Cardiac fibroblast (primary cell): Measurements from ENCODE around the gene NT5M.

Experiments
- DNase-seq, 2 donors: peaks; one replicate each; pipeline versions ENCODE4 v3.0.0 to v3.0.0-alpha.2; 2010; ENCODE audit warnings: low read depth in 2 of 2
- H3K4me3 ChIP-seq, 2 donors: replicated peaks in 1 of 2; 1 replicate in 1 of 2; 2 replicates in 1 of 2; pipeline ENCODE4 v1.5.1; 2011; ENCODE audit warnings: low read depth in 2 of 2, low read length in 2 of 2, mild to moderate bottlenecking in 2 of 2, moderate library complexity in 1 of 2
- TF ChIP-seq, protein P1 (sequence below): IDR thresholded peaks from one replicate; pipeline ENCODE4 v1.5.1; 2011; ENCODE audit warnings: low read depth, mild to moderate bottlenecking, low read length, inconsistent platforms

NT5M gene

DNA sequence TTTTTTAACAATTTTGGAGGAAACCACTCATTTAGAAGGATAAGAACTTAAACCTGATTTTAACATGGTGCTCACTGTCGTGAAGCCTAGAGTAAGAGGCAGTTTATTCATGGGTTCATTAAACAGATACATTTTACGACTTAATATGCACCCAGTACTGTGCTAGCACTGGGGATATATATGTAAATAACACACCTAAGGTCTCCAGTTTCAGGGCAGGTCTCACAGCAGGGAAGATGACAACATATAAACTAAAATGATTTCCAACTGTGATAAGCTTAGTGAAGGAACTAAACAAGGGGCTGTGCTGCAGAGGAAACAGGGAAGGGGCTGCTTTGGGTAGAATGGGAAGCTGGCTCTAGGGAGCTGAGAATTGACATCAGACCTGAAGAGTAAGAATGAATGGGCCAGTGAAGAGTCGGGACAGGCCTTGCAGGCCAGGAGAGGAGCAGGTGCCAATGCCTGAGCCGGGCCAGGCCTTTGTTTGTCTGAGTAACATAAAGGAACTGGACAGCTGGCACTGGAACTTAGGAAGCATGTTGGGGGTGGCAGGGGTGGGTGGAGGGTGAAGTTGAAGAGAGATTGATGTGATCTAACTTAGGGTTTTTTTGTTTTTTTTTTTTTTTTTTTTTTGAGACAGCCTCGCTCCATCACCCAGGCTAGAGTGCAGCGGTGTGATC lies 12.1 kb downstream of the NT5M start:
- DNase-seq, result no peak
- no peak overlapping the region for H3K4me3 ChIP-seq
- TF ChIP-seq, protein P1, sequence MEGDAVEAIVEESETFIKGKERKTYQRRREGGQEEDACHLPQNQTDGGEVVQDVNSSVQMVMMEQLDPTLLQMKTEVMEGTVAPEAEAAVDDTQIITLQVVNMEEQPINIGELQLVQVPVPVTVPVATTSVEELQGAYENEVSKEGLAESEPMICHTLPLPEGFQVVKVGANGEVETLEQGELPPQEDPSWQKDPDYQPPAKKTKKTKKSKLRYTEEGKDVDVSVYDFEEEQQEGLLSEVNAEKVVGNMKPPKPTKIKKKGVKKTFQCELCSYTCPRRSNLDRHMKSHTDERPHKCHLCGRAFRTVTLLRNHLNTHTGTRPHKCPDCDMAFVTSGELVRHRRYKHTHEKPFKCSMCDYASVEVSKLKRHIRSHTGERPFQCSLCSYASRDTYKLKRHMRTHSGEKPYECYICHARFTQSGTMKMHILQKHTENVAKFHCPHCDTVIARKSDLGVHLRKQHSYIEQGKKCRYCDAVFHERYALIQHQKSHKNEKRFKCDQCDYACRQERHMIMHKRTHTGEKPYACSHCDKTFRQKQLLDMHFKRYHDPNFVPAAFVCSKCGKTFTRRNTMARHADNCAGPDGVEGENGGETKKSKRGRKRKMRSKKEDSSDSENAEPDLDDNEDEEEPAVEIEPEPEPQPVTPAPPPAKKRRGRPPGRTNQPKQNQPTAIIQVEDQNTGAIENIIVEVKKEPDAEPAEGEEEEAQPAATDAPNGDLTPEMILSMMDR, result no peak

DNA sequence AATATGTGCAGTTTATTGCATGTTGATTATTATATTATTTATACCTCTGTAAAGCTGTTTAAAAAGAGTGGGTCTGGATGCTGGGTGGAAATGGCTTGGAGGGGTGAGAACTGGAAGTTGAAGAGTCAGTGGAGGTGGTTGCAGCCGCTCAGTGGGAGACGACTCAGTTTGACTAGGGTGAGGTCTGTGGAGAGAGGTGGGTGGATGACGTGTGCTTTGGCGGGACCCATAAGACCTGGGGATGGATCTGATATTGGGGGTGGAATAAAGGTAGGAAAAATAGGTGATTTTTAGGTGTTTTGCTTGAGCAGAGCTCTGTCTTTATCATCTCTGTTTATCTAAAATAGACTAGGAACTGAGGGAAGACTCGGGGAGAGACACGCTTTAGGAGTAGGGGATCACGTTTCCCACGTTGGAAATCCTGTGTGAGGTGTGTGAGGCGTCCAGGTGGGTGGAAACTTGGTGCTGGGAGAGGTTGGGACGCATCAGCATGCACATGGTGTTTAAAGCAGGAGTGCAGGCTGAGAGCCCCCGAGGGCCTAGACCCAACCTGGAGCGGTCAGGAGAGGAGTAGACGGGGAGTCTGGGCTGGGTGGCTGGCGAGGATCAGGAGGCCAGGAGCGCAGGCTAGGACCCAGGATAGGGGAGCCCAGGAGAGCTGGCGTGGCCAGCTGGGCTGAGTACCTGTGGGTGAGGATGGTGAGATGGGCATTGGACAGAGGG lies 17.2 kb downstream of the NT5M start:
- TF ChIP-seq, protein P1, result no peak
- no peak for DNase-seq
- H3K4me3 ChIP-seq, result no peak overlapping the region

DNA sequence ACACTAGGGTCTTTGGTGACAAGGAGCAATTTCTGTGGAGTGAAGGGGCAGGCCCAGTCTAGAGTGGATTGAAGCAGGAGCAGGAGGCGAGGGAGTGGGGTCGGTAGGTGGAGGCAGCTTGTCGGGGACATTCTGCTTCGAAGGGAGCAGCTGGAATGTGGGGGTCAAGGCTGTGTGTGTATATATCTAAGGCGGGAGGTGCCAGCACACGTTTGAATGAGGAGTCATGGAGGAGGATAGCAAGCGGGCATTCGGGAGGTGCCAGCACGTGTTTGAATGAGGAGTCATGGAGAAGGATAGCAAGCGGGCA lies 17.7 kb downstream of the NT5M start:
- DNase-seq, result no peak
- H3K4me3 ChIP-seq, result no peak overlapping the region
- TF ChIP-seq, protein P1, result no peak

DNA sequence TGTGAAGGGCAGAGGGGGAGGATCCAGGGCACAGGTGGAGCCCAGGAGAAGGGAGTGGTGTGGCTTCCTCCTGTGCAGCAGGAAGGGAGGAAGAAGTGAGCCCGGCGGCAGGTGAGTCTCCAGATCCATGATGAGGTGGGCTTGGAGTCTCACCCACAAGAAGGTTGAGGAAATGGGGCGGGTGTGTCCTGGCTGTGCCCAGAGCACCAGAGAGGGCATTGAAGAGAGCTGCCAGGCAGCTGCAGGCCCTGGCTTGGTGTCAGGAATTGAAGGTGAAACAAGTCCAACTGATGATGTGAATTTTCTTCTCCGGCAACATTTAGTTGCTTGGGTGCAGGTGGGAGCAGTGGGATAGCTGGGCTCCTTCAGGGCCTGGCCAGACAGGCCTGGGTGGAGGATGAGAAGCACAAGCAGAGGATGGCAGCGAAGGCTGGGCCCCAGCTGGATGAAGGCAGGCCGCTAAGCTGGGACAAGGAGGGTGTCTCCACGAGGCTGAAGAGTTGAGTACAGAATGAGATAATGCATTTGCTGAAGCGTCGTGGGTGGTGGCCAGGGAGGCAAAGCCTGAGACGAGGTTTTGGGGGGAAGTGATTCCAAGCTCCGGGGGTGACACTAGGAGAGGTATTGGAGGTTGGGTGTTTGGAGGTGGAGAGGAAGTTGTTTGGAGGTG lies 18.3 kb downstream of the NT5M start:
- H3K4me3 ChIP-seq, result no peak overlapping the region
- TF ChIP-seq, protein P1, result no peak
- DNase-seq, result no peak

DNA sequence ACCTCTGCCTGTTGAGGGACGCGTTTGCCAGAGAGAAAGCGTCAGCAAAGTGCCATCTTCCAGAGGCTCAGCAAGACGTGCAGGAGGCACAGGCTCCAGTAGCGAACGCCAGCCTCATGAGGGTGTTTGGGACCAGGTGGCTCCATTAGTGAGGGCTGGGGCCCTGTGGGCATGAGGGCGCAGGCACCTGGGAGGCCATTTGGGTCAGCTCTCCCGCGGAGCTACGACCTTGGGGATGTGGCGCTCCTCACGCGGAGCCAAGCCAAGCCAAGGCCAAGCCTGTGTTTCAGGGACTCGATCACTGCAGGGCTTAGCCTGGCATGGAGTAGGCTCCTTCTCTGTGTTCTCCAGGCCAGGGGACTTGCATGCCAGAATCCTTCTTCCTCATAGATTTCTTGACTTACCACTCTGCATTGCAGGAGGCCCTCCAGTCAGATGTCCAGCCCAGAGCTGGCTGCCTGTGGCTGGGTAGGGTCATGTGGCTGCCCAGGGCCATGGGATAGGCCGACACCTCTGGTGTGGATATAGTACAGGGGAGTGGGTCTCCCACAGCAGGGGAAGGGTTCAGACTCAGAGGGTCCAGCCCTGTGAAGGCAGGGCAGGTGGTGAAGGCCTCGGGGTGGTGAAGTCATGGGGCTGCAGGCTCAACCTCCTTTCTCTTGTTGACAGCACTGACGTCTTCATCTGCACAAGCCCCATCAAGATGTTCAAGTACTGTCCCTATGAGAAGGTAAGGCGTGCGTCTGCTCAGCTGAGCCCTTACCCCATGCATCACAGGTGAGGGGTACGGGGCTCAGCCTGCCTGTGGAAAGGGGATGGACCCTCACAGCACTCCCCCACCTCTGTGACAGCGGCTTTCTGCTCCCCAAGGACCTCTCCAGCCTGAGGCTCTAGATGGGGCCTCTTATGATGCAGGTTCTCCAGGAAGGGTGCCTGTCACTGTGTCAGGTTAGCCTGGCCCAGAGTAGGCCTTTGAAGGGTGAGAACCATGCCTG lies 19.6 kb downstream of the NT5M start:
- DNase-seq, result no peak
- TF ChIP-seq, protein P1, result no peak
- H3K4me3 ChIP-seq, result no peak overlapping the region

DNA sequence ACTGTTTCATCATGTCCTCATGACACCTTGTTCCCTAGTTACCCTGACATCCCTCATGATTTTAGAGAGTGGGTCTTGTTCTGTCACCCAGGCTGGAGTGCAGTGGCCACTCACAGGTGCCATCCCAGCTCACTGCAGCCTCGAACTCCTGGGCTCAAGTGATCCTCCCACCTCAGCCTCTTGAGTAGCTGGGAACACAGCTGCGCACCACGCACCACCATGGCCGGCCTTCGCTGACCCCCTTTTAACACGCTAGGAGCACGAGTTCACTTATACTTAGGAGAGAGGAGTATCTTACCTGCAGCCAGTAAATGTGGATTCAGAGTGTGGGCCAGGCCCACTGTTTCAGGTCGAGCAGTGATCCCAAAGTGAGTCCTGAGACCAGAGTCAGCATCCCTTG lies 21.4 kb downstream of the NT5M start:
- no peak overlapping the region for H3K4me3 ChIP-seq
- no peak for DNase-seq
- TF ChIP-seq, protein P1, result no peak
